Activated naive CD8-positive, alpha-beta T cell treated with anti-CD3 and anti-CD28 coated beads, Interleukin-2, amount 50 U/mL, for 16 hours (primary cell): ENCODE measurements around the gene PDSS1.

Experiments
- DNase-seq: peaks from one replicate; pipeline ENCODE4 v3.0.0-alpha.2; 2020; ENCODE audit warnings: low read depth, low spot score

The PDSS1 gene

GRCh38 chr10:26699631-26700030 is 2.1 kb downstream of the PDSS1 start:
- no peak for DNase-seq

- no peak for DNase-seq
Measured at GRCh38 chr10:26700884-26701630, 3.6 kb downstream of the PDSS1 start.

- no peak for DNase-seq
Measured at GRCh38 chr10:26703096-26703495, 5.6 kb downstream of the PDSS1 start.

GRCh38 chr10:26703974-26704373 is 6.5 kb downstream of the PDSS1 start:
- DNase-seq: no peak

- no peak for DNase-seq
Measured at GRCh38 chr10:26706206-26706605, 8.7 kb downstream of the PDSS1 start.

- DNase-seq: no peak
Measured at GRCh38 chr10:26706936-26707335, 9.4 kb downstream of the PDSS1 start.

DNA sequence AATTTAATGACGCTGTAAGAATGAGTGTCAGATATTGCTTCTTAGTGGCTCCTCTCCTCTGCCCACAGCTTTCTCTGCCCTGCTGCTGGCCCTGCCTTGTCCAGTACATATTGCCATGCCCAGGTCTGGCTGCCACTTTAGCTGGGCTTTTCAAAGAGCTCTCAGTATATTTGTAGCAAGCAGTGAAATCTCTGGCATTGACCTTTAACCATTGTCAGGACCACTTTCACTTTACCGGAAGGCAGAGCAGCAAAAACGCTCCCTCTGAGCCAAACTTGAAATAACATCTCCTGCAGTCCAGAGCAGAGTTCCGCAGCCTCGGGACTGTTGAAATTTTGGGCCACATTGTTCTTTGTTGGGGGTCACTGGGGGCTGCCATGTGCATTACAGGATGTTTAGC is 13.8 kb downstream of the PDSS1 start:
- DNase-seq: no peak

- DNase-seq: no peak
Measured at GRCh38 chr10:26714415-26715136, 17.1 kb downstream of the PDSS1 start.

DNA sequence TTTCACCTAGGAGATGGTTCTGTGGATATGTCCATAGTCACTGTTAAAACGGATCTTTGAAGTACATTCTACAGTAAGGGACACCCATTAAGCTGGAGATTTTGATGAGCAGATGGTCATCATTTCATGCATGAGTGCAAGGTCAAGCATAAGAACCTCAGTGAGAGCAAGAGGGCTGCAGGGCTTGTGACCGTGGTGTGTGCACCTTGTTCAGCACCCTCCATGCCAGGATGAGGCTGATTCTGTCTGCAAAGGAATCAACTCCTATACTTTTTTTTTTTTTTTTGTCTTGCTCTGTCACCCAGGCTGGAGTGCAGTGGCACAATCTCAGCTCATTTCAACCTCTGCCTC is 17.6 kb downstream of the PDSS1 start:
- no peak for DNase-seq

DNA sequence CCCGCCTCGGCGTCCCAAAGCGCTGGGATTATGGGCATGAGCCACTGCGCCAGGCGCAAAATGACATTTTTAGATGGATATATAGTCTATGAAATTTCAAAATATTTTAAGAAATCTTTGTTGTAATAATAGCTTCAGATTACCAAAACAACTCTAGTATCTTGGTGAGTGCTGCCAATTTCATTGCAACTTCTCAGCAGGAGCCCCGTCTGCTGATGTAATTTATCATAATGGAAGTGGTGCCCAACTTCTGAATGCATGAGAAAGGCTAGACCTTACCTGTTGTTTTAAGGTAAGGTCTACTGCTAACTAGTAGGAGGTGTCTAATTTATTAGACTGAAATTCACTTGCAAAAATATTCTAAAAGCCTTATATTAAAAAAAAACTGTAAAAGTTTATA is 20.0 kb downstream of the PDSS1 start:
- no peak for DNase-seq

DNA sequence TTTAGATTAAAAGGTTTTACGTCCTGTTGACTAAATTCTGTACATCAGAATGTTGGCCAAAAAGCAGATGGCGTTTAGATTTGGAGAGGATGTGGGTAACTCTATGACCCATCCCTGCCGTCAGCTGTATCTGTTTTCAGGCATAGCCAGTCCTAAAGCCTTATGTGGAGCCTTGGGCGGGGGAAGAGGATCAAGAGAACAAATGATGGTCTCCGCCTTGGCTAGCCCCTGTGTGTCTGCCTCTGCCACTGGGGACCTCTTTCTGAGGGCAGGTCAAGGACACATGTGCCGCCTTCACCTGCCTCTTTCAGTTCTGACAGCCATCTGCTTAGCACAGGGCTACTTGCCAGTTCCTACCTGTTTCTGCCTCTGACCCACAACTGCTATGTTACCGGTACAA is 24.1 kb downstream of the PDSS1 start:
- no peak for DNase-seq

GRCh38 chr10:26723016-26723415 is 25.5 kb downstream of the PDSS1 start:
- DNase-seq: no peak

- DNase-seq: no peak
Measured at GRCh38 chr10:26725837-26726727, 28.6 kb downstream of the PDSS1 start.

GRCh38 chr10:26727005-26727404 is 29.5 kb downstream of the PDSS1 start:
- DNase-seq: no peak

DNA sequence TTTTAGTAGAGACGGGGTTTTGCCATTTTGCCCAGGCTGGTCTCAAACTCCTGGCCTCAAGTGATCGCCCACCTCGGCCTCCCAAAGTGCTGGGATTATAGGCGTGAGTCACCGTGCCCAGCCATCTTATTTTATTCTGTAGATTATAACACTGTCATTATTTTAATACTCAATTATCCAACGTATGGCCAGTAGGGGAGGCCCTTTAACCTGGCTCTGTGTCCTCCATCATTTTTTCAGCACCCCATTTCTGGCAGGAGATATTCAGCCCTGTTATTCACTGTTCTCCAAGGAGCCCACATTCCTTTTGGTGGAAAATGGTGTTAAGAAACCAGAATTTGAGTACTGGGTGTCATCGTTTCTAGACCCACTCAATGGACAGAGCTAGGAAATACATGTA is 31.5 kb downstream of the PDSS1 start:
- DNase-seq: no peak

GRCh38 chr10:26729395-26729794 is 31.9 kb downstream of the PDSS1 start:
- DNase-seq: no peak

DNA sequence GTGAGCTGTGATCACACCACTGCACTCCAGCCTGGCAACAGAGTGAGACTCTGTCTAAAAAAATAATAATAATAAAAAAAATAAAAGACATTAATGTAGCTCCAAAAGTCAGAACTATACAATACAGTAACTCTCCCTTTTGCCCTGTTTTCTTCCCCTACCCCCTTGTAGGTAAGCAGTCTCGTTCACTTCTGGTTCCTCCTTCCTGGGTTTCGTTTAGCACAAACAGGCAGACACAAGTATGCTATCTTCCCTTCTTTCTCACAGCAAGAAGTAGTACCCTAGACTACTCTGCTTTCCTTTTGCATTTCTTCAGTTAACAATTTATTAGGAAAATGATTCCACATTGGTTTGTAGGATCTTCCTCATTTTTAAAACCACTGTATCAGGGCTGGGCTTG is 33.1 kb downstream of the PDSS1 start:
- no peak for DNase-seq

GRCh38 chr10:26733750-26734568 is 36.5 kb downstream of the PDSS1 start:
- DNase-seq: no peak

DNA sequence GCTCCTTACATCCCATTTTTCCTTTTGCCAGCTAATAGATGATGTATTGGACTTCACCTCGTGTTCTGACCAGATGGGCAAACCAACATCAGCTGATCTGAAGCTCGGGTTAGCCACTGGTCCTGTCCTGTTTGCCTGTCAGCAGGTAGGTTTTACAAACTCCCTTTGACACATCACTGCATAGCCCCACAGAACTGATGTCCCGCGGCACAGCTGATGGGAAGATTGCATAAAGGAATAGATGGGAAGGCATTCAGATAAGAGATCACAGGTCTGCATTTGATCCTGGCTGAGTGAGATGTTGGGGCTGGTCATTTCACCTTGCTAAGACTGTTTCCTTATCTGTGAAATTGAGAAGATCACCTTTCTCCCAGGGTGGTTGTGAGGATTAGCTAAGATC is 37.9 kb downstream of the PDSS1 start:
- no peak for DNase-seq

DNA sequence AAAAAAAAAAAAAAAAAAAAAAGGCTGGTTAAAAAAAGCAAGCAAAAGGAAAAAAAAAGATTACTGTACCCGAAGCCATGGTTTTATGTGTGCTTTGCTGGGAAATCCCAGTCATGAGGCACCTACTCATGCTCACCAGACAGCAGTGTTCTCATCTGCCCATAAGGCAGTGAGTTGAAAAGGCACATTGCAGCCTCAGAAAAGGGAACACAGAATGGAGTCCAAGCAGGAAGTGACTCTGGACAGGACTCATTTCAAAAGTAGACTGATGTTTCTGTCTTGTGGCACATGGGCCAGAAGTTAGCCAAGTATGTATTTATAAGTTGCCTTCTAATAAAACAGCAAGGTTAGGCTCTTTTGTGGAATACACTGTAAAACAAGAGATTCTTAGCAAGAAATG is 40.2 kb downstream of the PDSS1 start:
- DNase-seq: no peak

DNA sequence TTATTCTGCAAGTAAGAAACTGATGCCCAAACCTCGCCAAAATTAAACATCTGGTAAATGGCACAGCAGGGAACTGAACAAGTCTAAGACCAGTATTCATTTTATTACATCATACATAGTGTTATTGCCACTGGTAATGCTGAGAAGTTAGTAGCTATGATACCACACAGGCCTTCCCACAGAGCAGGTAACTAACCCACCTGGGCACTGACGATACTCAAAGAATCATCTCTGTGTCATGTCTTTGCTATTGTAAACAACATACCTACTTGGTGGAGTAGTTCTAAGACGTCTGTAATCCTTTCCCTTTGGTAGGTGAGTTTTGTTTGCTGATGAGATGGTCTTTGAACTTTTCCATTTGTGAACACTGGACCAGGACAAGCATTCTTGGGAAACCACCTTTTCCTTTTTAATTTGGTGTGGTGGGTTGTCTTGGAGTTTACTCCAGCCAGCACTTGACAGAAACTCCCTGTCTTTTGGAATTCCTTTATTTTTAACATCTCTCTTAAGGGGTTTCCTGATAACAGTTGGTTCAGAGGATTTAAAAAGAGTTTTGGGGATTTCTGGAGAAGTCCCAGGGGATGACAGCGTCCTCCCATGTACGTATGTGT is 40.9 kb downstream of the PDSS1 start:
- no peak for DNase-seq
